Transverse colon (tissue), 3 donors: ENCODE data around the gene CALML3.

ENCODE experiments used
- CTCF ChIP-seq, 5 experiments: fragments of 200-600 bp in 3 of 5; fragments of 450-650 bp in 2 of 5; sonication (generic) in 3 of 5; IDR thresholded peaks; 1 replicate in 2 of 5; 2 replicates in 3 of 5; pipeline ENCODE4 v1.5.1; 2016 to 2017; ENCODE audit warnings: antibody characterized with exemption in 5 of 5, inconsistent platforms in 3 of 5, mild to moderate bottlenecking in 2 of 5, moderate library complexity in 1 of 5
- EP300 ChIP-seq: sonication (generic); formaldehyde crosslinking; IDR thresholded peaks from one replicate; pipeline ENCODE4 v1.6.1; 2017; ENCODE audit warnings: antibody characterized with exemption, low read depth
- POLR2A ChIP-seq: fragments of 450-650 bp; IDR thresholded peaks from one replicate; pipeline ENCODE4 v1.6.1; 2016; ENCODE audit warnings: antibody characterized with exemption, mild to moderate bottlenecking, moderate library complexity

GRCh38 chr10:5559642-5560141, 34.9 kb downstream of the CALML3 start:
- TF ChIP-seq CTCF (IDR thresholded peaks at IDR 0.05) (no peak), POLR2A (no peak), EP300 (no peak)
